ENCODE results near the gene PTPRC.
A peak's percentile ranks its signal among the peaks of the same experiment; 100 is the strongest.

PTPRC gene

GRCh38 chr1:198641966-198642668 lies 3.3 kb downstream of the PTPRC start:
- intact Hi-C loops (cut with DNase I) = no loop called here
- DNase-seq = no peak

DNA sequence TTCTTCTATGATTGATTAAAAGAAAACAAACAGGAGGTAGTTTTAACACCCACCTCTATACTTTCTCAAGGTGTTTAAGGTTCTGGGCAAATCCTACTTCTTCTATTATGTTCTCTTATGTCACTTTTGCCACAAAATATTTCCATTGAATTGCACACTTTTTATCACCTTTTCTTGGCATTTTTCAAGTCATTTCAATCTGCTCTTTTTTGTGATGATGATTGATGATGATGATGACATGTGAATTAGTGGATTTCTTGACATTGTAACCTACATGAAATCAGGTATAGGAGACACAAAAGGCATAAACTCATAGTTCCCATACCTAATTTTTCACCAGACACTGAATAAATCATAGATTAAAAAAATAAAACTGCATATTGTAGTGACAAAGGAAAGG lies 4.1 kb downstream of the PTPRC start:
- DNase-seq = no peak
- intact Hi-C loops (cut with DNase I) = no loop called here

DNA sequence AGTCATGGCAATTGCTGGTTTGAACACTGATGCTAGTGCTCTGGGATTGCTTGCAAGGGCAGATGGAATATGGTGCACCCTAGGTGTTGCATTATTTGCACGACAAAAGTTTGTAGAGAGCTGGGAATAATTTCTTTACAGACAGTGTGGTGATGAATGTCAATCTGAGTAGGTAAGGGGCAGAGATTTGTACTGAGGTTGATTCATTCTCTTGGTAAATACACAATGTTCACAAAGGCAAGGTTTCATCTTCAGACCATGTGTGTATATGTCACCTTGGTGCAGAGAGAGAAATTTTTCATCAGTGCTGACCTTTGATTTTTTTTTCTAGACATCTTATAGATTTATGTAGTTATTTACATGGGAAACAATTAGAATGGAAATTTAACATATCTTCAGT lies 5.0 kb downstream of the PTPRC start:
- intact Hi-C loops (cut with DNase I) = no loop called here

DNA sequence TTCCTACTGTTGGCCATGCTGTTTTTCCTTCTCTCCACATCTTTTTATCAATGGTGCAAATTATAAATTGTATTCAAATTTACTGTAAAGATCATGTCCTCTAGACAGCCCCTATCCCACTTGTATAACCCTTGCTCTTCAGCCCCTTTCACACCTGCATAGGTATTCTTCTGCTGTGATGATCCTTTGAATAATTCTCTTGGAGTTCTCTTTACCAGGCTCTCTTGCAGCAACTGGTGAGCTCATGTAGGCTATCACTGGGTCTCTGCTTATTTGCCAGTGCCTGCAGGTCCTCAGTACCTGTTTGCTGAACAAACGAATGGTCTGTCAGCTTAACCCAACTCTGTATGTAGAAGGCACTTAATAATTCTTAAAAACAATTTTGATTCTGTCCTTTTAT lies 8.2 kb downstream of the PTPRC start:
- DNase-seq = no peak
- intact Hi-C loops (cut with DNase I) = no loop called here

More for the DNA sequence above, 5.0 kb downstream of the PTPRC start:
- no peak for DNase-seq

- no peak for DNase-seq
- intact Hi-C loops (cut with DNase I) = no loop called here
Measured at GRCh38 chr1:198648592-198648991, 9.8 kb downstream of the PTPRC start.

DNA sequence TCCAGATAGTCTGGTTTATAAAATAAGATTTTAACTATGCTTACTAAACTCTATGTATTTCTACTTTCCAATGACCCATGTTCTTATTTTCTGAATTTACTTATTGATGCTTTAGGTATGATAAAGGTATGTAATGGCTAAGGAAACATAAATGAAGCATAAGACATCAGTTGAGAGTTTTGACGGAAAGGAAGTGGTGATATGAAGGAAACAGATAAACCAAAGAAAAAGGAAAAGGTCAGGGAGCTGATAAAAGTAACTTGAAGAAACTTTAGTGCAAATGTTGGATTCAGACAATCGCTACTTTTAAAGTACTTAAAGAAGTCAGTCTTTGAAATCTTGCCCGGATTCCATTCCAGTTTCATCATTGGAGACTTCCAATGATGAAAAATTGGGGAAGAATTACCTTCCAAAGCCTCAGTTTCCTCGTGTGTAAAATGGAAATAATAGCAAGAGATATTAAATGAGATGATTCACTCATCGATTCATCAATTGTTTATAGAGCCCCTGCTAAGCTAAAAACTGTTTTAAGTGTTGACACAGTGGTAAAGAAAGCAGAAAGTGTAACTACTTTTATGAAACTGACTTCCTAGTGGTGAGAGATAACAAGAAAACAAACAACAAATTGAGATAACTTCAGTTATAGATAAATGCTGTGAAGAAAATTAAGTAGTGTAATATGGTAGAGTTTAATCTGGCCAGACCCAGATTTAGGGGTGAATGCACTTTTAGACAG lies 10.6 kb downstream of the PTPRC start:
- DNase-seq = no peak
- intact Hi-C loops (cut with DNase I) = no loop called here

- intact Hi-C loops (cut with DNase I) = no loop called here
- DNase-seq = no peak
Measured at GRCh38 chr1:198649968-198650338, 11.1 kb downstream of the PTPRC start.

DNA sequence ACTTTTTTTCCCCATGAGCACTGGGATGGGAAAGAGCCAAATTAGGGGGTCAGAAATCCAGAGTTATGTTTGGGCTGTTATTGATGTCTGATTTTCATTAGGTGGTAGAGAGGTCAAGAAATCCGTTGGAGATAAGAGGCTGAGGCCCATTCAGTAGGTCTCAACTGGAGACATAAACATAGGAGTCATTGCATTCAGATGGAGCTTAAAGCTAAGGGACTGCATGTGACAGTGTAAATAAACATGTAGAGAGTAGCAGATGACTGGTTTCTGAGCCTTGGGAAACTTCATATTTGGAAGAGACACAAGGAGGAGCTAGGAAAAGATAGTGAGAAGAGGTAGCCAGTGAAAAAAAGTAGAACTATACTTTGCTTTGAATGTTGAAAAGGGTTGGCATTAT lies 11.7 kb downstream of the PTPRC start:
- DNase-seq = no peak
- intact Hi-C loops (cut with DNase I) = no loop called here

DNA sequence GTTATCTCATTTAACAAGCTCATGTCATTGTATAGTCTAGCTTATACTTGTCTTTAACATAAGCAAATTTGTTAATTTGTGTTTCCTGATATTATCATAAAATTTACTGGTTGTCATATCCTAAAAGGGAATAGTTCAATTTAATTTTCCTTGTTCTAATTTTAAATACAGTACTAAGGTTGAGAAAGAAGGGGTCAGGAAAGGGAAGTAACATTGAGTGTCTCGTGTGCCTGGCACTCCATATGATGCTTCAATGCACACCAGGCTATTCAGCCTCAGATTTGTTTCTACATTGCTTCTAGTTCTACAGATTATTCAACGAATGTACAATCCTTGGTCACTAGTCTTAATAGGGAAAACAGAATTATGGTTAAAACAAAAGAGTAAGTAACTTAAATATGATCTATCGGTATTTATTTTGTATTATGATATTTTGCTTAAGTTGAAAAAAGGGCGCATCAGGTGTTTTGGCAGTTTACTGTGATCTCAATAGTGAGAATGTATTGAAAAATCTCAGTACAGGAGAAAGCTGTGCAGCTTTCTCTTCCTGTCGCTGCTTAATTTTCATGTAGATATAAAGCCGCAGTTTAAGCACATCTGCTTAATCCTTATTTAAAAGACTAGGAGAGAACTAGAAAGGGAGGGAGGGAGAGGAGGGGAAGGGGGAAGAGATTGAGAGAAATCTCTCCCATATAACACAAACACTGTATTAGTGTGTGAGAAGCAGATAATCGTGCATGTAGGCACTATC lies 13.0 kb downstream of the PTPRC start:
- no peak for DNase-seq

GRCh38 chr1:198653808-198654413 lies 15.1 kb downstream of the PTPRC start:
- intact Hi-C loops (cut with DNase I) = no loop called here
- no peak for DNase-seq

More for the DNA sequence above, 13.0 kb downstream of the PTPRC start:
- intact Hi-C loops (cut with DNase I) = no loop called here

- no peak for DNase-seq
- intact Hi-C loops (cut with DNase I) = no loop called here
Measured at GRCh38 chr1:198655459-198656121, 16.8 kb downstream of the PTPRC start.

- peak in 9 of 42 donors; percentile 4 to 37 (median 19) for DNase-seq
- intact Hi-C loops (cut with DNase I) = no loop called here
Measured at GRCh38 chr1:198656500-198656932, 17.7 kb downstream of the PTPRC start.

DNA sequence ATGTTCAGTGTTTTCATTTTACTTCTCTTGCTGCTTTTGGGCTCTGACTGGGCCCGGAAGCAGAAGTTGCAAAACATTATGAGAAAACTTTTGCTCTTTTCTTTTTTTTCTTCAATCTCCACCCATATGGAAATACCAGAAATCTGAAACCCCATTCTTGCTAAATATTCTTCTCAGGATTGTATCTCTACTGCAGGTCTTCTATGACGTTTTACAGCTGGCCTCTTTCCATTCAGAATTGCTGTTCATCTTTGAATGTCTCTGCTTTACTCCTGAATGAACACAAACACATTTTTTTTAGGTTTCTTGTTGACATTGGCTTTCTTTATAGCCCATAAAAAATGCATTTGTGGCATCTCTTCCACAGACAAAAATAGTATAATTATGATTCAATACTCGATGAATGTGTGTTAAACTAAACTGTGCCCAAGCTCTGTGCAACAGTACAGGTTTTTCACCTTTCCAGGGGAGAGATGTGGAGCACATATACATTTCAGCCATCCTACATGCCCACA lies 18.8 kb downstream of the PTPRC start:
- intact Hi-C loops (cut with DNase I) = no loop called here
- no peak for DNase-seq

- no peak for DNase-seq
- intact Hi-C loops (cut with DNase I) = no loop called here
Measured at GRCh38 chr1:198660341-198661261, 21.8 kb downstream of the PTPRC start.

GRCh38 chr1:198662821-198663220 lies 24.0 kb downstream of the PTPRC start:
- no peak for DNase-seq
- intact Hi-C loops (cut with DNase I) = no loop called here

DNA sequence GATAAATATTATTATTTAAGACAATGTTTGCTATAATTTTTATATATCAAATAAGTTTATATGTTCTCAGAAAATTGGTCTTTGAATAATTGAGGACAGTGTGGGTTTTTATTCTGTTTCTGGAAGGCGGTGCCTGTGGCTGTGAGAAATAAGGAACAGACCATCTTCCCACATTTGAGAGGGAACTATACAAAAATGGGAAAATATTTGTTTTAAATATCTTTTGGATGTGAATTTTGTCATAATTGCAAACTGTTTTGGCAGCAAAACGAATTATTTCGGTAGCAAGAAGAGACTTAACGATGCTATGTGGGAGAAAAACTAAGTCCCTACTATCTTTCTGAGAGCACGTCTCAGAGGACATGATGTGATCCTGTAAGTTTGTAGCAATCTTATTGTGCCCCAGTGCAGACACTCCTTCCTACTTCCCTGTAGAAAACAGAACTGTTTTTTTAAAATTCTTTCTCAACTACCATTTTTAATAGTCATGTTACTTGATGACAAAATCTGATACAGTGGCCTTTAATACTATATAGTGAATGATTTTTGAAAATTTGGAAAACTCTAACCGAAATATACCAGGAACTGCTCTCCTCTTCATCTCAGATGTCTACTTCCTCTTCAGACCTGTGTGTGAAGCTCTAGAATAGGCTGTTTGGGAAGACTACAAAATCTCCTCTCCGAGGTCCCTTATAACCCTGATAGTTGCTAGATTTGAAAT lies 25.4 kb downstream of the PTPRC start:
- DNase-seq = no peak
- intact Hi-C loops (cut with DNase I) = no loop called here

DNA sequence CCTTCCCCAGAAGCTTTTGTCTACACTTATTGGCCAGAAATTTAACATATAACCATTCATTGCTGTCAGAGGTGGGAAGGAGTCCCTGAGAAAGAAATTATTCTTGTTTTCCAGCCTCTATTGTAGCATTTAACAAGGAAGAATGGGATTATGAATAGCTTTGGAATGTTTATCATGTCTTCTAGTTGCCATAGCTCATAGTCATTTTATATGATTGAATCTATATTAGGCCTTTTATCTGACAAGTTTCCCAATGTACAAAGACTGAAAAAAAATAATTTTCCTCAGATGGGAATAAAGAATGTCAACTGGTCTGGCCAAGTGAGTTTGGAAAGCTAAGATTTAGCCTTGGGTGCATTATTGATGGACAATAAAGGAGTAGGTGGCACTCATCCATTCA lies 28.3 kb downstream of the PTPRC start:
- DNase-seq = no peak
- intact Hi-C loops (cut with DNase I) = no loop called here
